HuH-7 (cell line): ENCODE results near the gene SDCBP2.
A peak's percentile ranks its signal among the peaks of the same experiment; 100 is the strongest.

Experiments used
- DNase-seq: peaks from one replicate; pipeline ENCODE4 v3.0.0; 2011; ENCODE audit warnings: low spot score

The SDCBP2 gene

GRCh38 chr20:1273366-1273765 is 55.6 kb downstream of the SDCBP2 start:
- DNase-seq, result no peak

- DNase-seq, result no peak
Measured at GRCh38 chr20:1272368-1273100, 56.4 kb downstream of the SDCBP2 start.

GRCh38 chr20:1269850-1270249 is 59.1 kb downstream of the SDCBP2 start:
- no peak for DNase-seq

- DNase-seq, result no peak
Measured at GRCh38 chr20:1269235-1269634, 59.7 kb downstream of the SDCBP2 start.

GRCh38 chr20:1267809-1268374 is 61.0 kb downstream of the SDCBP2 start:
- DNase-seq, result no peak

GRCh38 chr20:1267161-1267560 is 61.8 kb downstream of the SDCBP2 start:
- no peak for DNase-seq

GRCh38 chr20:1266167-1266973 is 62.6 kb downstream of the SDCBP2 start, which contains the start of gene SNPH:
SNPH (plus strand) TSS chr20:1266294; CDS start chr20:1296240, 29,946 bp downstream.
- DNase-seq, result peak; percentile 64

GRCh38 chr20:1265916-1266166 is 63.1 kb downstream of the SDCBP2 start:
- no peak for DNase-seq

- DNase-seq, result no peak
Measured at GRCh38 chr20:1265226-1265915, 63.6 kb downstream of the SDCBP2 start.

- DNase-seq, result no peak
Measured at GRCh38 chr20:1264727-1265126, 64.2 kb downstream of the SDCBP2 start.

GRCh38 chr20:1263853-1264252 is 65.1 kb downstream of the SDCBP2 start:
- no peak for DNase-seq
